Stimulated activated CD8-positive, alpha-beta memory T cell treated with anti-CD3 and anti-CD28 coated beads, Interleukin-15, amount 100 ng/mL, for 4 hours (primary cell): ENCODE data around the gene COG7.
"Not testable (repeated sequence)": the region's sequence is repeated elsewhere in the genome, so short reads cannot be mapped to it uniquely, and the experiment has no call there.

Experiments
- DNase-seq, 2 donors: peaks; one replicate each; pipeline ENCODE4 v3.0.0-alpha.2; 2020; ENCODE audit warnings: low read depth in 2 of 2

COG7 gene

GRCh38 chr16:23452572-23453337, at the start of gene COG7:
TSS of gene COG7 (minus strand) at chr16:23453189. CDS start at chr16:23452994, 195 bp downstream.
- DNase-seq: peak; percentile 64 to 66

- no peak for DNase-seq
These were observed 49.5 kb upstream of the COG7 start for GRCh38 chr16:23502466-23502865.

GRCh38 chr16:23501291-23501690, 48.3 kb upstream of the COG7 start:
- DNase-seq: no peak

- DNase-seq: no peak
These were observed 47.9 kb upstream of the COG7 start for GRCh38 chr16:23500862-23501225.

GRCh38 chr16:23500212-23500861, 47.3 kb upstream of the COG7 start:
- no peak for DNase-seq

- DNase-seq: no peak
These were observed 46.8 kb upstream of the COG7 start for GRCh38 chr16:23499801-23500200.

GRCh38 chr16:23498863-23499262, 45.9 kb upstream of the COG7 start:
- DNase-seq: no peak

- DNase-seq: no peak
These were observed 44.5 kb upstream of the COG7 start for GRCh38 chr16:23497543-23497868.

- no peak for DNase-seq
These were observed 44.0 kb upstream of the COG7 start for GRCh38 chr16:23496821-23497542.

GRCh38 chr16:23495671-23496070, 42.7 kb upstream of the COG7 start:
- DNase-seq: no peak

GRCh38 chr16:23494188-23494587, 41.2 kb upstream of the COG7 start:
- DNase-seq: no peak

- DNase-seq: no peak
These were observed 38.8 kb upstream of the COG7 start for GRCh38 chr16:23491490-23492391.

GRCh38 chr16:23486480-23486879, 33.5 kb upstream of the COG7 start:
- no peak for DNase-seq

- no peak for DNase-seq
These were observed 32.9 kb upstream of the COG7 start for GRCh38 chr16:23485841-23486240.

GRCh38 chr16:23485257-23485614, 32.2 kb upstream of the COG7 start:
- DNase-seq: no peak

- no peak for DNase-seq
These were observed 31.7 kb upstream of the COG7 start for GRCh38 chr16:23484510-23485256.

GRCh38 chr16:23483492-23483891, 30.5 kb upstream of the COG7 start:
- DNase-seq: not testable (repeated sequence)

GRCh38 chr16:23482778-23483177, 29.8 kb upstream of the COG7 start:
- peak in 1 of 2 donors; percentile 35 for DNase-seq

GRCh38 chr16:23480257-23480656, 27.3 kb upstream of the COG7 start:
- DNase-seq: no peak

- DNase-seq: no peak
These were observed 26.1 kb upstream of the COG7 start for GRCh38 chr16:23479138-23479537.

- DNase-seq: no peak
These were observed 25.6 kb upstream of the COG7 start for GRCh38 chr16:23478566-23478965.
